PC-3 (cell line): ENCODE data around the gene NKD1.

Source experiments
- EZH2 ChIP-seq: fragments of 300-600 bp; sonication (generic); IDR thresholded peaks from one replicate; pipeline ENCODE4 v1.6.1; 2017; ENCODE audit warnings: antibody characterized with exemption, mild to moderate bottlenecking, low read length; ENCODE audit not compliant: unreplicated experiment
- EZH2phosphoT487 ChIP-seq: fragments of 300-600 bp; sonication (generic); IDR thresholded peaks from 2 replicates; pipeline ENCODE4 v1.6.1; 2018; ENCODE audit warnings: mild to moderate bottlenecking, antibody characterized with exemption, low read length, borderline replicate concordance
- TF ChIP-seq, protein P1 (sequence below): fragments of 300-600 bp; sonication (generic); conservative IDR thresholded peaks from 2 replicates; pipeline ENCODE4 v1.5.1; 2017; ENCODE audit warnings: antibody characterized with exemption, low read depth, mild to moderate bottlenecking, low read length

- TF ChIP-seq, protein P1, sequence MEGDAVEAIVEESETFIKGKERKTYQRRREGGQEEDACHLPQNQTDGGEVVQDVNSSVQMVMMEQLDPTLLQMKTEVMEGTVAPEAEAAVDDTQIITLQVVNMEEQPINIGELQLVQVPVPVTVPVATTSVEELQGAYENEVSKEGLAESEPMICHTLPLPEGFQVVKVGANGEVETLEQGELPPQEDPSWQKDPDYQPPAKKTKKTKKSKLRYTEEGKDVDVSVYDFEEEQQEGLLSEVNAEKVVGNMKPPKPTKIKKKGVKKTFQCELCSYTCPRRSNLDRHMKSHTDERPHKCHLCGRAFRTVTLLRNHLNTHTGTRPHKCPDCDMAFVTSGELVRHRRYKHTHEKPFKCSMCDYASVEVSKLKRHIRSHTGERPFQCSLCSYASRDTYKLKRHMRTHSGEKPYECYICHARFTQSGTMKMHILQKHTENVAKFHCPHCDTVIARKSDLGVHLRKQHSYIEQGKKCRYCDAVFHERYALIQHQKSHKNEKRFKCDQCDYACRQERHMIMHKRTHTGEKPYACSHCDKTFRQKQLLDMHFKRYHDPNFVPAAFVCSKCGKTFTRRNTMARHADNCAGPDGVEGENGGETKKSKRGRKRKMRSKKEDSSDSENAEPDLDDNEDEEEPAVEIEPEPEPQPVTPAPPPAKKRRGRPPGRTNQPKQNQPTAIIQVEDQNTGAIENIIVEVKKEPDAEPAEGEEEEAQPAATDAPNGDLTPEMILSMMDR, result no peak
- TF ChIP-seq EZH2, result no peak
- no peak for TF ChIP-seq EZH2phosphoT487
Observed at GRCh38 chr16:50505115-50505514, 43.1 kb upstream of the NKD1 start.
